Endothelial cell of umbilical vein (primary cell): Measurements from ENCODE around the gene TTC3.

Source experiments
- JUN ChIP-seq: IDR thresholded peaks from 2 replicates; pipeline ENCODE4 v1.6.1; 2011; ENCODE audit warnings: borderline replicate concordance, low read depth; ENCODE audit not compliant: insufficient read length, insufficient read depth
- POLR2A ChIP-seq: IDR thresholded peaks from 2 replicates; pipeline ENCODE4 v1.6.1; 2012; ENCODE audit warnings: low read depth, mild to moderate bottlenecking, control low read depth, low read length

DNA sequence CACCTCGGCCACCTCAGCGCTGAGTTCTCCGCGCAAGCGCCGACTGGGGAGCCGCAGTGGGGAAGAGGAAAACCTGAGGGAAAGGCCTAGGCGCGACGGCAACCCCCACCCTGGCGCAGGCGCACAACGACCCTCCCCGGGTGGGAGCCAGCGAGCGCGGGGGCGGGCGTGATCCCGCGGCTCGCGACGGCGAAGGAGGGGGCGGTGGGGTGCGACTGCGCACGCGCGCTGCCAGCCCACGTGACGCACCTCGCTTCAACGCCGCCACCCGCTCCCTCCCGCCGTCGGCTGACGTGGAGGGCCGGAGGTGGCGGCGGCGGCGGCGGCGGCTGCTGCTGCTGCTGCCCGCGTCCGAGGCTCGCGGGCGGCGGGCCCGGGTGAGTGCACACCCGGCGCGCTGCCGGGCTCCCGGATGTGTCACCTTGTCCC lies at the start of gene TTC3, which contains the start of gene PIGP:
- TF ChIP-seq JUN (no peak), POLR2A (peak; percentile 73)
